SKM-1 treated with dmso at 0.1 percent for 144 hours (cell line): Measurements from ENCODE around the gene CGN.

Experiments used
- DNase-seq: peaks from one replicate; lab custom pipeline; 2025; ENCODE audit not compliant: unreplicated experiment; lab: John Stamatoyannopoulos, UW

CGN gene

GRCh38 chr1:151546011-151546925, 35.1 kb downstream of the CGN start:
- DNase-seq, result no peak

- no peak for DNase-seq
These were observed 36.1 kb downstream of the CGN start for GRCh38 chr1:151547119-151547899.

GRCh38 chr1:151547900-151548230, 36.7 kb downstream of the CGN start:
- no peak for DNase-seq

GRCh38 chr1:151549199-151549598, 38.0 kb downstream of the CGN start:
- no peak for DNase-seq

- DNase-seq, result no peak
These were observed 42.5 kb downstream of the CGN start for GRCh38 chr1:151553659-151554058.

- no peak for DNase-seq
These were observed 44.9 kb downstream of the CGN start for GRCh38 chr1:151556052-151556451.

GRCh38 chr1:151562661-151563060, 51.5 kb downstream of the CGN start:
- DNase-seq, result no peak

GRCh38 chr1:151563376-151563775, 52.2 kb downstream of the CGN start:
- no peak for DNase-seq

- DNase-seq, result no peak
These were observed 54.5 kb downstream of the CGN start for GRCh38 chr1:151565502-151566189.

GRCh38 chr1:151568626-151569088, 57.5 kb downstream of the CGN start:
- DNase-seq, result no peak

- DNase-seq, result no peak
These were observed 59.6 kb downstream of the CGN start for GRCh38 chr1:151570819-151571218.

- no peak for DNase-seq
These were observed 63.7 kb downstream of the CGN start for GRCh38 chr1:151574575-151575529.

GRCh38 chr1:151577173-151577572, 66.0 kb downstream of the CGN start:
- DNase-seq, result no peak

GRCh38 chr1:151578941-151579340, 67.8 kb downstream of the CGN start:
- no peak for DNase-seq

- DNase-seq, result no peak
These were observed 68.4 kb downstream of the CGN start for GRCh38 chr1:151579436-151580225.

GRCh38 chr1:151581451-151581850, 70.3 kb downstream of the CGN start:
- no peak for DNase-seq

GRCh38 chr1:151581921-151582320, 70.7 kb downstream of the CGN start:
- no peak for DNase-seq

- no peak for DNase-seq
These were observed 72.6 kb downstream of the CGN start for GRCh38 chr1:151583796-151584195.

- DNase-seq, result no peak
These were observed 73.1 kb downstream of the CGN start for GRCh38 chr1:151584278-151584677.

- DNase-seq, result no peak
These were observed 73.6 kb downstream of the CGN start for GRCh38 chr1:151584780-151585179.
